CD4-positive, CD25-positive, alpha-beta regulatory T cell (primary cell): ENCODE results near the gene PDE4DIP. TPM values are rescaled to one million over a fixed set of nuclear protein-coding genes. Genes with fewer than 3 reads are reported as not detected.
"Not testable (repeated sequence)": the region's sequence is repeated elsewhere in the genome, so short reads cannot be mapped to it uniquely, and the experiment has no call there.

Experiments used
- ATAC-seq, 2 donors: fragments of 150-1000 bp; cut with Tn5 transposase; one replicate each; pipeline ENCODE4 v1.10.0; 2021; ENCODE audit warnings: low read depth in 2 of 2, moderate number of reproducible peaks in 2 of 2, moderate library complexity in 1 of 2
- DNase-seq, 3 donors: peaks; one replicate each; pipeline versions ENCODE4 v3.0.0 to v3.0.0-alpha.2; 2012 to 2022; ENCODE audit warnings: mixed read lengths in 1 of 3
- H3K27ac ChIP-seq: one replicate; pipeline ENCODE4 v1.7.0; 2013; ENCODE audit warnings: mild to moderate bottlenecking, low read length; ENCODE audit not compliant: insufficient read depth, poor library complexity, severe bottlenecking
- H3K27me3 ChIP-seq: one replicate; pipeline ENCODE4 v1.7.0; 2013; ENCODE audit warnings: low read length; ENCODE audit not compliant: control insufficient read depth, insufficient read depth
- H3K36me3 ChIP-seq: one replicate; pipeline ENCODE4 v1.7.0; 2013; ENCODE audit warnings: mild to moderate bottlenecking, low read length, moderate library complexity; ENCODE audit not compliant: control insufficient read depth, insufficient read depth
- H3K4me1 ChIP-seq: 2 replicates; pipeline ENCODE4 v1.7.0; 2013; ENCODE audit warnings: mild to moderate bottlenecking, low read length; ENCODE audit not compliant: insufficient read depth, control insufficient read depth, poor library complexity, severe bottlenecking
- H3K4me3 ChIP-seq: one replicate; pipeline ENCODE4 v1.7.0; 2013; ENCODE audit warnings: low read depth, mild to moderate bottlenecking, low read length, moderate library complexity
- H3K9me3 ChIP-seq, 2 experiments: 1 replicate in 1 of 2; 2 replicates in 1 of 2; pipeline ENCODE4 v1.7.0; 2013; ENCODE audit warnings: low read length in 2 of 2, mild to moderate bottlenecking in 1 of 2, moderate library complexity in 1 of 2; ENCODE audit not compliant: control insufficient read depth in 2 of 2
- H3K27ac Mint-ChIP-seq, 3 donors: one replicate each; pipeline ENCODE4 v1.8.0; 2020 to 2022; ENCODE audit warnings: mild to moderate bottlenecking in 3 of 3, mixed read lengths in 3 of 3, moderate library complexity in 2 of 3
- H3K27me3 Mint-ChIP-seq: one replicate; pipeline ENCODE4 v1.8.0; 2022; ENCODE audit warnings: mild to moderate bottlenecking, mixed read lengths
- H3K36me3 Mint-ChIP-seq: one replicate; pipeline ENCODE4 v1.8.0; 2020; ENCODE audit warnings: mixed read lengths
- H3K4me1 Mint-ChIP-seq, 4 donors: one replicate each; pipeline ENCODE4 v1.8.0; 2020 to 2022; ENCODE audit warnings: mixed read lengths in 4 of 4, mild to moderate bottlenecking in 1 of 4
- H3K4me3 Mint-ChIP-seq, 4 donors: one replicate each; pipeline ENCODE4 v1.8.0; 2020 to 2022; ENCODE audit warnings: mild to moderate bottlenecking in 4 of 4, mixed read lengths in 4 of 4, moderate library complexity in 3 of 4
- H3K9me3 Mint-ChIP-seq, 7 donors: one replicate each; pipeline ENCODE4 v1.8.0; 2020 to 2022; ENCODE audit warnings: mixed read lengths in 7 of 7, mild to moderate bottlenecking in 3 of 7, moderate library complexity in 2 of 7
- polyA plus RNA-seq, 4 donors: library from polyadenylated mRNA; unstranded; fragments of 300-500 nt; fragmentation: Illumina TruSeq; gene quantifications; one replicate each; pipeline ENCODE4 v1.2.3, GENCODE V29; 2021
- total RNA-seq: library from RNA; stranded (reverse); gene quantifications from one replicate; pipeline ENCODE4 v1.2.3, GENCODE V29; 2022

Gene PDE4DIP
- total and polyA plus RNA-seq, 5 donors from 2014 or later = 22.3 to 50.8 (median 34.2) TPM

DNA sequence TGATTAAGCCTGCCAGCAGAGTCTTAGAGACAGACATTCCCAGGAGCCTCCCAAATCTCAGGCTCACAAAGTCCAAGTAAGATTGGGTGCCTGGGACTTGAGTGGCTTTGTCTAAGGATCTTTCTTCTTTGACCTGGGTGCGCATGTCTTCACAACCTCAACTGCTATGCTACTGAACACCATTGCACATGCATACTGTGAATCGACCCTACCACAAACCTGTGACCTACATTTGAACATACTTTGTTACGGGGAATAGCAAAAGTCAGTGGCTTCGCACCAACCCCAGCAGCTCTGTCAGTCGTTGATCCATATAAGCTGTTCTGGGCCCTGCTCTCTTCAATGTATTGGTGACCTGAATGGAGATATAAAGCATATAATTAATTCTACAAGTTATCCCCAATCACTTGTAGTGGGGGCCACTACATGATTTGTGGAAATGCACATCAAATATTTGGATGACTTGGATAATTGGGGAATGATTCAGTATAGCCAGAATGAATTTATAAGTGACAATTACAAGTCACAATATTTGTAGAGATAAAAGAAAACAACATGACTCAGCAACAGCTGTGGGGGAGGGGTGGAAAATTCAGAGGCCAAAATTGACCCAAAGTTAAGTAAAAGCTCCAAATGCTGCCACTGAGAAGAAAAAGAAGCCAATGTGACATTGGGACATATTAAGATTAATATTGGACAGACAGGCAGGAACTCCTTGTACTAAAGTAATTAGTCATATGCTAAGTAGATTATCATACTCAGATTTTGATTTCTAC, 152.4 kb downstream of the PDE4DIP start:
- ATAC-seq, H3K9me3 ChIP-seq, H3K4me1 ChIP-seq, H3K27ac ChIP-seq, H3K27ac Mint-ChIP-seq, H3K4me1 Mint-ChIP-seq, DNase-seq, H3K4me3 ChIP-seq, H3K9me3 Mint-ChIP-seq, H3K27me3 Mint-ChIP-seq, H3K4me3 Mint-ChIP-seq, H3K36me3 ChIP-seq, H3K36me3 Mint-ChIP-seq, H3K27me3 ChIP-seq: not testable (repeated sequence)

GRCh38 chr1:148997405-148997804, 153.2 kb downstream of the PDE4DIP start:
- H3K27me3 ChIP-seq, H3K4me1 ChIP-seq, H3K4me3 Mint-ChIP-seq, H3K4me1 Mint-ChIP-seq, H3K36me3 ChIP-seq, ATAC-seq, DNase-seq, H3K4me3 ChIP-seq, H3K27ac ChIP-seq, H3K9me3 ChIP-seq, H3K36me3 Mint-ChIP-seq, H3K9me3 Mint-ChIP-seq, H3K27ac Mint-ChIP-seq, H3K27me3 Mint-ChIP-seq: not testable (repeated sequence)

- not testable (repeated sequence) for H3K9me3 Mint-ChIP-seq, H3K36me3 ChIP-seq, H3K27ac ChIP-seq, H3K36me3 Mint-ChIP-seq, H3K4me1 ChIP-seq, DNase-seq, H3K27me3 Mint-ChIP-seq, ATAC-seq, H3K27ac Mint-ChIP-seq, H3K9me3 ChIP-seq, H3K27me3 ChIP-seq, H3K4me1 Mint-ChIP-seq, H3K4me3 Mint-ChIP-seq, H3K4me3 ChIP-seq
These were observed 158.4 kb downstream of the PDE4DIP start for GRCh38 chr1:149002664-149003063.

DNA sequence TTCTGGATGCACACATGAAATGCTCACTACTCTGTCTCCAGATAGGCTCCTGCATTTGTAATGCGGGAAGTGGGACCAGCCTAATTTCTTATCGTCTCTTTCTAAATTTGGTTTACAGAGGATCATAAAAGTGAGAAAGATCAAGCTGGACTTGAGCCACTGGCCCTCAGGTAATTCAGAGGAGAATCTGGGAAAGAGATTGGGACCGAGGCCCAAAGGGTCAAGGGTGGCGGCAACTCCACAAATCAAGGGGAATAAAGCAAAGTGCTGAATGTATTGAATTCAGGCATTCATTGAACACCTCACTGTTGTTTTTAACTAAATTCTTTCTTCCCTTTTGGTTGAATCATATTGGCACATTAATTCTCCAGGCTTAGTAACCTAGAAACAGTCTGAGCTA, 164.1 kb downstream of the PDE4DIP start:
- not testable (repeated sequence) for ATAC-seq, H3K4me3 Mint-ChIP-seq, H3K4me3 ChIP-seq, H3K27ac Mint-ChIP-seq, DNase-seq, H3K36me3 ChIP-seq, H3K4me1 ChIP-seq, H3K27ac ChIP-seq, H3K27me3 Mint-ChIP-seq, H3K36me3 Mint-ChIP-seq, H3K9me3 Mint-ChIP-seq, H3K9me3 ChIP-seq, H3K27me3 ChIP-seq, H3K4me1 Mint-ChIP-seq

DNA sequence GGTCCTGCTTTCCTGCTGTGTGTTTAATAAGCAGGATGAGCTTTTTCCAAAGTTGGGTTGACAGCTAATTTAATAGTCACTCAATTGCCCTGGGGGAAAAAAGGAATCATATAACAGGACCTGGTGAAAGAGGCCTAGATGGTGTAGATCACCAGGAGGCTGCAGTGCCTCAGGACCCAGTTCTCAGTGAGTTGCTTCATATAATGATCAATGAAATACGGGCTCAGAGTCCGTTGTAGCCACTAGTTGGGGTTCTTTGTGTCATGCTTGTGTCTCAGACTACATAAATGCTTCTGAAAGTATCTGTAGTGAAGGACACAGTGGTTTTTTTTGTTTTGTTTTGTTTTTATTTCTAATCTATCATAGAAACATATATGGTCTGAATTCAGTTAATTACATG, 164.5 kb downstream of the PDE4DIP start:
- H3K27ac Mint-ChIP-seq, H3K4me1 Mint-ChIP-seq, H3K9me3 ChIP-seq, ATAC-seq, H3K4me3 Mint-ChIP-seq, DNase-seq, H3K36me3 ChIP-seq, H3K27me3 ChIP-seq, H3K36me3 Mint-ChIP-seq, H3K27me3 Mint-ChIP-seq, H3K4me3 ChIP-seq, H3K4me1 ChIP-seq, H3K27ac ChIP-seq, H3K9me3 Mint-ChIP-seq: not testable (repeated sequence)

DNA sequence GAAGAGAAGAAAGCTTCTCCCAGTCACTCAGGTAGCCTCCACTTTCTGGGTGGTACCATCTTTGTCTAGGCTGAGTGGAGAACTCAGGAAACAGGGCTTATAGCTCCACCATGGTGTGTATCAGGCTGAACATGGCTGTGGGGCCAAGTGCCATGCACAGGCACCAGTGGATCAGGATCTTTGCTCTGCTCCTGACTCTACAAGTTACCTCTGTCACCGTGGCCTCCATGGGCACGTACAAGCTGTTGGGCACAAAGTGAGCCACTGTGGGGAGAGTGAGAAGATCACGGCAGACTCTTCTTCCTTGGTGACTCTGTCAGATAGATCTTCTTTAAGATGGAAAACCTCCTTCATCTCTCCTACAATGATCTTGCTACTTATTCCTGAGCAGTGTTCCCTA, 165.5 kb downstream of the PDE4DIP start:
- not testable (repeated sequence) for H3K27ac Mint-ChIP-seq, H3K4me3 Mint-ChIP-seq, H3K9me3 Mint-ChIP-seq, H3K27me3 ChIP-seq, ATAC-seq, H3K36me3 Mint-ChIP-seq, H3K4me1 ChIP-seq, H3K4me1 Mint-ChIP-seq, H3K27me3 Mint-ChIP-seq, H3K36me3 ChIP-seq, DNase-seq, H3K27ac ChIP-seq, H3K9me3 ChIP-seq, H3K4me3 ChIP-seq

DNA sequence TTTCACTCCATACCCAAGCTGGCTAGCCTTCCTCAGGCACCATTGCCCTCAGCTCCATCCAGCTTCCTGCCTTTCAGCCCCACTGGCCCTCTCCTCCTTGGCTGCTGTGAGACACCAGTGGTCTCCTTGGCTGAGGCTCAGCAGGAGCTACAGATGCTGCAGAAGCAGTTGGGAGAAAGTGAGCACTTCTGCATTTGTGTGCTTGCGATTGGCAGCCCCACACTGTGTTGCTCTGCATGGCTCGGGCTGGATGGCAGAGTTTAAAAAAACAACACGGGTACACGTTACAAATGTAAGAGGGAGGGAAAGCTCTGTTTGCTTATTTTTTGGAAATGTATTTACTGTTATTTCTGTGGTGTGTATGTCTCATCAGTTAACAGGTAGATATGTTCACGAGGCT, 168.4 kb downstream of the PDE4DIP start:
- DNase-seq, H3K4me1 Mint-ChIP-seq, ATAC-seq, H3K27ac ChIP-seq, H3K36me3 ChIP-seq, H3K36me3 Mint-ChIP-seq, H3K27me3 ChIP-seq, H3K4me1 ChIP-seq, H3K27ac Mint-ChIP-seq, H3K4me3 Mint-ChIP-seq, H3K4me3 ChIP-seq, H3K27me3 Mint-ChIP-seq, H3K9me3 ChIP-seq, H3K9me3 Mint-ChIP-seq: not testable (repeated sequence)

- not testable (repeated sequence) for H3K36me3 ChIP-seq, H3K9me3 Mint-ChIP-seq, H3K27ac Mint-ChIP-seq, H3K4me1 Mint-ChIP-seq, H3K36me3 Mint-ChIP-seq, H3K4me1 ChIP-seq, ATAC-seq, H3K27me3 Mint-ChIP-seq, H3K27ac ChIP-seq, H3K4me3 ChIP-seq, H3K4me3 Mint-ChIP-seq, DNase-seq, H3K9me3 ChIP-seq, H3K27me3 ChIP-seq
These were observed 169.3 kb downstream of the PDE4DIP start for GRCh38 chr1:149013513-149013912.
